AG09319 (cell line): Measurements from ENCODE around the gene MTMR1.

Source experiments
- DNase-seq: peaks from one replicate; pipeline ENCODE4 v3.0.0-alpha.2; 2010; ENCODE audit warnings: low read depth; ENCODE audit errors: extremely low read depth
- CTCF ChIP-seq: IDR thresholded peaks from 2 replicates; pipeline ENCODE4 v1.5.1; 2011; ENCODE audit warnings: low read depth, mild to moderate bottlenecking, inconsistent platforms, low read length, moderate library complexity

MTMR1 gene

DNA sequence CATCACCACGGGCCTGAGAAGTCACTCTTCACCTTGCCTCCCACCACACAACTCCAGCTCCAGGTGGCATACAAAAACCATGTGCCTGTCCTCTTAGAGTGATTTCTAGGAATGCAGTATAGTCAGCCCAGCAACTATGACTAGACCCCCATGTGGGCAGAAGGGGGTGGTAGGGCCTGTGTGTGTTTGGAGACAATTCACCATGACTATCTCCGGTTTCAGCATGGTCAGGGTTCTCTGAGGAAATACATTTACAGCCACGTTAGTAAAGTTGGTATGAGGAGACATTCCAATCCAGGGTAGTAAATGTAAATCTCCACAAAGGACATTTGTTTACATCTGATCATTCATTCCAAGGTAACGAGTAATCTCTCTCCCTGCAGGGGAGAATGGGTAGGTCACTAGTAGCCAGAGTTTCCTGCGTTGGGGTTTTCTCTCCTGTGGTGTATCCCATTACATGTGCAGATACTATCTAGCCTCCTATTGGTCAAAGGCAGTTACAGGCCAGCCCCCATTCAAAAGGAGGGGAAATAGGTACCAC is 4.2 kb upstream of the MTMR1 start:
- peak; percentile 56 for DNase-seq
- TF ChIP-seq CTCF, result no peak

GRCh38 chrX:150690126-150690525 is 3.1 kb upstream of the MTMR1 start:
- peak; percentile 45 for DNase-seq
- no peak for TF ChIP-seq CTCF

- DNase-seq, result no peak
- TF ChIP-seq CTCF, result no peak
Observed at GRCh38 chrX:150692296-150692695, 900 bp upstream of the MTMR1 start.

DNA sequence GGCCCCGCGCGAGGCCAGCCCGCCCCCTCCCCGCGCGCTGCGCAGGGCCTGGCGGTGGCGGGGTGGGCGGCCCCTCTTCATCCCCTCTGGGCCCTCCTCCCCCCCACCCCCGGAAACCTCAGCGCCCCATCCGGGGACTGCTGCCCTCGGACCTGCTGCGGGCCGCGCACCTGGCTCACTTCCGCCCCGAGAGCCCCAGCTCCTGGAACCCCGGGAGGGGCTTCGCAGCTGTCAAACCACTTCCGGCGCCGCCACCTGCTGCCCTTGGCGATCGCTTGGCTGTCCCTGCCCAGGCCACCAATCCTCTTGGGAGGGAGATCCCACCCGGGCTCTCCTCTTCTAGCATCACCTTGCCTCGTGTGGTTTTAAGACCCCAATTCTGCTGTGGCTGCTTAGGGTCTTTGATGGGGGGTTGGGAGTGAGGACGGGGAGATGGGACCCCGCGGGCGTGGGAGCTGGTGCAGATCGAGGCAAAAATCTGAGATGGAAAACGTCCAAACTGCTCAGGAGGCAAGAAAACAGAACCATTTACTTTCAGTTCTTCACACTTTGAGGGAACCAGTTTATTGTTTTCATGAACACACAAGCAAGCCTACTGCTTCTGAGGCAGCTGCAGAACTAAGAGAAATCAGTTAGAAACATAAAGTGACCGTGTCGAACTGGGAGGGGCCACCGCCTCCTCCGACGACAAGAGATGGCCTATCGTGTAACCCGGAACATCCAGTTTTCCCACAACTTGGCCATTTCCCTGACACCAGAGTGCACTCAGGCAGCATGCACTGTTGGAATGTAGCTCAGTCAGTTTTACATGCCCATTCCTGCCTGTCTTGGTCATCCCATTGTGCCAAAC is 754 bp downstream of the MTMR1 start:
- DNase-seq, result peak; percentile 23
- no peak for TF ChIP-seq CTCF

DNA sequence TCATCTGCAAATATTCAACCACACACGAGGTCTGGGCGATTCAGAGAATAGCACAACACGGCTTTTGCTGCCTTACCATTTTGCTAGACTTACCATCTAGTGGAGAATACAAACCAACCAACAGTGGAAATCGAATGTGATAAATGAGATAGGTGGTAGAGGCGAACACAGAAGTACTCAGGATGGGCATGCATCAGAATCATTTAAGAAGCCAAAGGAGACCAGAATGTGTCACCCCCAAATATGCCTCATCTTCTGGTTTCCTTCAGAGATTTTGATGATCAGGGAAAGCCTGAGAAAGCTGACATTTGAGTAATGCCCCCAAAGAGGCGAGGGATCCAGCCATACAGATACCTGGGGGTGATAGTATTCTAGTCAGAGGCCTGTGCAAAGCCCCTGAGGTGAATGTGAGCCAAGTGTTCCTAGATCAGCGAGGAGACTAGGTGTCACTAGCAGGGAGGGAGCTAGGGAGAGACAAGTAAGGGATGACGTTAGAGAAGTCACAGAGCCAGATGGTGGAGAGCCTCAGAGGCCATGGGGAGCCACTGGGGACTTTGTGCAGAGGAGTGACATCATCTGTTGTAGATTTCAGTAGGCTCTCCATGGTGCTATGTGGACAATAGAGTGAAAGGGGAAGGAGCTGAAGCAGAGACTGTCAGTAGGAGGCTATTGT is 1.7 kb downstream of the MTMR1 start:
- TF ChIP-seq CTCF, result no peak
- no peak for DNase-seq

DNA sequence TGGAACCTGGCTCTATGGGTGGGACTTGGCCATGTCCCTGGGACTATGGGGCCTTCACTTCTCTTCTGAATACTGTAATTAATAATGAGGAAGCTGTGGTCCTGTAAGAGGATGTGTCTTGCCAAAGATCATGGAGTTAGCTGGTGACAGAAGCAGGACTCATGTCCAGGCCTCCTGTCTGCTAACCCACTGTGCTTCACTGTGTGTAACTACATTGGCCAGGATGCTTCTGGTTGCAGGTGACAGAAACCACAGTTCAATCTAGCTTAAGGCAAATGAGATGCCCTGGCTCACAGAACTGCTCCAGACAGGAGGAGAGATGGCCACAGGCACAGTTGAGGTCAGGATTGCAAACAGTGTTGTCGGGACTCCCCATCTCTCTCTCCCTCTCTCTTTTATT is 3.1 kb downstream of the MTMR1 start:
- TF ChIP-seq CTCF, result no peak
- DNase-seq, result no peak

DNA sequence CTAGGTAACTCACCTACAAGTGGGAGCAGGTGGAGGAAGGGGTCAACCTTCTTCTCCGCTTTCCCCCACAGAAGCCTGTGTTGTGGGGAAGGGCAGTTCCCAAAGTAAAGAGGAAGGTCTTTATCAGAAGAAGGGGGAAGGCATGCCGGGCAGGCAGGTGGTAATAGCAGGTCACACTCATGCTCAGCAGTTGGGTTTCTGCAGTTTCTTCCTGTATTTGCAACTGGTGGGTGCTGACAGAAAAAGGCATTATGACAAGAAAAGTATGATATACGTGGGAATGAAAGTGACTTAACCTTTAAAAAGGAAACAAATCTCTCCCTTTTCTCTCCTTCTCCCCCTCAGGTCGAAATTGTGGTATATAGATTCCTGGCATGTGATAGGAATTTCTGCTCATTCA is 3.7 kb downstream of the MTMR1 start:
- no peak for DNase-seq
- no peak for TF ChIP-seq CTCF
